HG03175 (cell line): Measurements from ENCODE around the gene HARS1.
"Not testable (repeated sequence)": the region's sequence is repeated elsewhere in the genome, so short reads cannot be mapped to it uniquely, and the experiment has no call there.

Experiments used
- ATAC-seq: cut with Tn5 transposase; IDR thresholded peaks from one replicate; pipeline ENCODE4 v1.9.1; 2021; ENCODE audit warnings: mild to moderate bottlenecking, moderate library complexity; ENCODE audit not compliant: unreplicated experiment

The HARS1 gene

DNA sequence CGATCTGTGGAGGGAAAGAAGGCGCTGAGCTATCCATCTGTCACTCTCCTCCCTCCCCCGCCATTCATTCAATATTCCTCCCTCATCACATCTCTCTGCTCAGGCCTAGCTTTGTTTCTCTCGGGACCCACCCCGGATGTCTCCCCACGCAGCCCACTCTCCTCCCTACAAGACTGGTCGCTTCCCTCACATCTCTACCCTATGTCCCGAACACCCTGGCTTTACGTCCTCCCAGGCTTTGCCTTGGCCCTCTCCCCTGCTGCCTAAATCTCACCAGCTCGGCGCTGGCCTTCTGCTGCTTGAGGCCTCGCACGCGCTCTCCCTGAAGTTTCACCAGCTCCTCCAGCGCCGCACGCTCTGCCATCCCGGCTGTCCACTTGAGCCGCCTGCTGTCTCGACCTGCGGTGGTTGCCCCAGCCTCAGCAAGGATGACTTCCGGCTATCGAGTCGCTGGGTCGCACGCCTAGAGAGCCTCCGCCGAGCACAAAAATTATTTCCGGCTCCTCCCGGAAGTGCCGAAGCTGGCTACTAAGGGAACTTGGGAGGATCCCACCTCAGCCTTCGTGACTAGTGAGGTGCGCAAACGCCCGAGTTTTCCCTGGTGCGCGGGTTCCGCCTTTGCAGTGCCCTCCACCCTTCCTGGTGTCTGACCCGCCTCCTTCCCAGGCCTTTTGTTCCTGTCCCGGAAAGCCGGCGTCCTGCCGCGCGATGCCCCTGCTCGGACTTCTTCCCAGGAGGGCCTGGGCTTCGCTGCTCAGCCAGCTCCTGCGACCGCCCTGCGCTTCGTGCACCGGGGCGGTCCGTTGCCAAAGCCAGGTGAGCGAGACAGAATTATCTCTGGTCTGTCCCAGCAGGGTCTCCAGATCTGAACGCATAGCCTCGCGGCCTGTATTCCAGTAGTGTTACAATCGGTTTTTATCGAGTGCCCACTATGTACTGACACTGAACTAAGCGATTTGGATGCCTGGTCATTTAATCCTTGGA is at the start of gene HARS1, which contains the start of gene HARS2:
Gene HARS1, minus strand, starts transcription at position 430 of the 984 bp plus-strand sequence. Its CDS starts 66 bp downstream, at position 364.
Gene HARS2, plus strand, starts transcription at position 515 of the 984 bp plus-strand sequence. Its CDS starts 194 bp downstream, at position 709.
- peak; percentile 99 for ATAC-seq

DNA sequence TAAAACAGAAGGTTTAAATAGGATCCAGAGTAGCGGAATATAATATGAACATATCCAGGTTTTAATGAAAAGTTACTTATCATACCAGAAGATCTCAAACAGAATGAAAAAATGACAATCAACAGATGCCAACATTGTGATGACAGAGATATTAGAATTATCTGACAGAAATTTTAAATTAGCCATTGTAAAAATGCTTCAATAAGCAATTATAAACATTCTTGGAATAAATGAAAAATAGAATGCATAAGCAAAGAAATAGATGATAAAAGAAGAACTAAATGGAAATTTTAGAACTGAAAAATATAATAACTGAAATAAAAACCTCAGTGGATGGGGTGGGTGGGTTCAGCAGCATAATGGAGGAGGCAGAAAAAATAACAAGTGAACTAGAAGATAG is 46.3 kb upstream of the HARS1 start:
- no peak for ATAC-seq

- no peak for ATAC-seq
Measured at GRCh38 chr5:140734354-140734753, 43.2 kb upstream of the HARS1 start.

GRCh38 chr5:140733098-140733497 is 41.9 kb upstream of the HARS1 start:
- ATAC-seq: no peak

DNA sequence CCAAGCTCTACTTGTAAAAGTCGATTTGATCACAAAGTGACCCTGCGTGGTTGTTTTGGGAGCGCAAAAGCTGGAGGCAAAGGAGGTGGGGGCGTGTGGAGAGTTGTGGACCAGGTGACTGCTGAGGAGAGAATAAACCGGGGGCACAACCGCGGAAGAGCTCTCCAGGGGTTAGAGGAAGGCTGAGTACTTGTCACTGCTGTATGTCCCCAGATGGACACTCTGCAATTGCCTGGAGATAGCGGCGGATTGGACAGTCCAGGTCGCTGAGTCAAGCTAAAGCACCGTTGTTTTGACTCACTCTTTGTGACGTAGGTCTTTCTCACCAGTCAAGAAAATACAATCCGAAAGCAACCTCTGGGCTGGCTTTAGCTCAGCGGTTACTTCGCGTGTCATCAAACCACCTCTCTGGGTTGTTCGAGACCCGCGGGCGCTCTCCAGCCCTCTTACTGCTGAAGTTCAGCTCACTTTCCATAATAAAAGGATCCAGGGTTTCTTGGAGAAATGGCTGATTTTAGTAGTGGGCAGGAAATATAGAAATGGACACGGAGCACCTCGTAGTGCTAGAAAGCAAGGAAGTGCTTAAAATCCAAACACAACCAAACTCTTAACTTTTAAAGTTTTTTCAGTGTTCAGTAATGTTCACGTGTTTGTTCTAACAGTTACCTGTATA is 34.8 kb upstream of the HARS1 start:
- ATAC-seq: peak; percentile 93

DNA sequence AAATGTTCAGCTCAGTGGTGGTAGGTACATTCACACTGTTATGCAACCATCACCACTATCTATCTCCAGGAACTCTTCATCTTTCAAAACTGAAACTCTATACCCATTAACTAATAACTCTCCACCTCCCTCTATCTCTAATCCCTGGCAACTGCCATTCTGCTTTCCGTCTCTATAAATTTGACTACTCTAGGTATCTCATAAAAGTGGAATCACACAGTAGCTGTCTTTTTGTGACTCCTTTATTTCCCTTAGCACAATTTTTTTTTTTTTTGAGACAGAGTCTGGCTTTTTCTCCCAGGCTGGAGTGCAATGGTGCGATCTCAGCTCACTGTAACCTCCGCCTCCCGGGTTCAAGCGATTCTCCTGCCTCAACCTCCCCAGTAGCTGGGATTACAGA is 30.2 kb upstream of the HARS1 start:
- ATAC-seq: not testable (repeated sequence)

GRCh38 chr5:140720738-140721137 is 29.6 kb upstream of the HARS1 start:
- not testable (repeated sequence) for ATAC-seq

- ATAC-seq: no peak
Measured at GRCh38 chr5:140718266-140718592, 27.1 kb upstream of the HARS1 start.

DNA sequence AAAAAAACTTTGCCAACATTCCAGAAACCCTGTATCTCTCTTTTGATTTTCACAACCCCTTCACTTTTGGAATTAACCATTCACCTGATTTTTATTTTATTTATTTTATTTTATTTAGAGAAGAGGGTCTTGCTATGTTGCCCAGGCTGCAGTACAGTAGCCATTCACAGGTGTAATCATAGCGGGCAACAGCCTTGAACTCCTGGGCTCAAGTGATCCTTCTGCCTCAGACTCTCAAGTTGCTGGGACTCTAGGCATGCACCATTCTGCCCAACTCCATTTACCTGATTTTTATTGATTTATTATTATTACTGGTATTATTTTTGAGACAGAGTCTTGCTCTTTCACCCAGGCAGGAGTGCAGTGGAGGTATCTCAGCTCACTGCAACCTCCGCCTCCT is 25.1 kb upstream of the HARS1 start:
- not testable (repeated sequence) for ATAC-seq

DNA sequence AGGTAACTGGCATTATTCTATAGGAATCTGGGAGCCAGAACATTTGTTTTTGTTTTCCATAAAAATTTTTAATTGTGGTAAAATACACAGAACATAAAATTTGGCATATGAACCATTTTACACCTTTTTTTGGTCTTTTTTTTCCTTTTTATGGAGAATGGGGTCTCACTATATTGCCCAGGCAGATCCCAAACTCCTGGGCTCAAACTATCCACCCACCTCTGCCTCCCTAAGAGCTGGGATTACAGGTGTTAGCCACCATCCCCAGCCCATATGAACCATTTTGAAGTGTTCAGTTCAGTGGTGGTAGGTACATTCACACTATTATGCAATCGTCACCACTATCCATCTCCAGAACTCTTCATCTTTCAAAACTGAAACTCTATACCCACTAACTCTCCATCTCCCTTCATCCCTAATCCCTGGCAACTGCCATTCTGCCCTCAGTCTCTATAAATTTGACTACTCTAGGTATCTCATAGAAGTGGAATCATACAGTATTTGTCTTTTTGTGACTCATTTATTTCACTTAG is 22.5 kb upstream of the HARS1 start:
- ATAC-seq: no peak

- no peak for ATAC-seq
Measured at GRCh38 chr5:140711794-140712193, 20.6 kb upstream of the HARS1 start.

DNA sequence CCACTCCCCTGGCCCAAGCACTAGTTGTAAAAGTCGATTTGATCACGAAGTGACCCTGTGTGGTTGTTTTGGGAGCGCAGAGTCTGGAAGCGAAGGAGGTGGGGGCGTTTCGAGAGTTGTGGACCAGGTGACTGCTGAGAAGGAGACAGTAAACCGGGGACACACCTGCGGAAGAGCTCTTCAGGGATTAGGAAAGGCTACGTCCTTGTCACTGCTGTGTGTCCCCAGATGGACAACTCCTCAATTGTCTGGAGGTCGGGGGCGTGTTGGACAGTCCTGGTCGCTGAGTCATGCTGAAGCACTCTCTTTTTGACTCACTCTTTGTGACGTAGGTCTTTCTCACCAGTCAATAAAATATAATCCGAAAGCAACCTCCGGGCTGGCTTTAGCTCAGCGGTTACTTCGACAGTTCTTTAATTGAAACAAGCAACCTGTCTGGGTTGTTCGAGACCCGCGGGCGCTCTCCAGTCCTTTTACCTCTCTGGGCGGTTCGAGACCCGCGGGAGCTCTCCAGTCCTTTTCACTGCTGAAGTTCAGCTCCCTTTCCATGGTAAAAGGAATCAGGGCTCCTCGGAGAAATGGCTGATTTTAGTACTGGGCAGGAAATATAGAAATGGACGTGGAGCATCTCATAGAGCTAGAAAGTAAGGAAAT is 19.9 kb upstream of the HARS1 start:
- ATAC-seq: peak; percentile 93

DNA sequence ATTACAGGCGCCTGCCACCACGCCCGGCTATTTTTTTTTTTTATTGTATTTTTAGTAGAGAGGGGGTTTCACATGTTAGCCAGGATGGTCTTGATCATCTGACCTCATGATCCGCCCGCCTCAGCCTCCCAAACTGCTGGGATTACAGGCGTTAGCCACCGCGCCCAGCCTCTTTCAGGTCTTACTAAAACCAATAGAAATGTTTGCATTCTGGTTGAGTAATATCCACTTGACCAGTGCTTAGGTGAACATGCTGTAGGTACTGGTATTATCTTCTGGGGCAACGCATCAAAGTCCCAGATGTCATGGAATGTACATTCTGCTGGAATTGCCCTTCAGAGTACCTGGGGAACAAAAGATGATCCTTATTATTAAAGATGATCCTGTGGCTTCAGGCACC is 17.6 kb upstream of the HARS1 start:
- not testable (repeated sequence) for ATAC-seq

DNA sequence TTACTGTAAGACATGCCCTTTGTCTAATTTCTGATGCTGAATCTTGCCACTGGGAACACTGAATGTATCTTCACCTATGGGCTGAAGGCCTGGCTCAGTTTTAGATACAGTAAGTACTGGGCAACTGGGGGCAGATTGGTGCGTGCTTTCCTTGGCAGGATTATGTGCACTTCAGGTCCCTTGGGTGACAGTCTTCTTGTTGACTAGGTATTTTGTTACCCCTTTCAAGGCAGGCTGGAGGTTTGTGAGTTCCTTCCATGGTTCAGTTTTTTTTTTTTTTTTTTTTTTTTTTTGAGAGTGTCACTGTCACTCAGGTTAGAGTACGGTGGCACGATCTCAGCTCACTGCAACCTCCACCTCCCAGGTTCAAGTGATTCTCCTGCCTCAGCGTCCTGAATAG is 16.6 kb upstream of the HARS1 start:
- no peak for ATAC-seq

GRCh38 chr5:140700177-140701144 is 9.3 kb upstream of the HARS1 start, which contains the start of gene ZMAT2:
Gene ZMAT2 (plus strand): TSS chr5:140700447. CDS start chr5:140700461, 14 bp downstream.
- peak; percentile 98 for ATAC-seq

- no peak for ATAC-seq
Measured at GRCh38 chr5:140696891-140697492, 5.8 kb upstream of the HARS1 start.

- no peak for ATAC-seq
Measured at GRCh38 chr5:140694276-140694675, 3.1 kb upstream of the HARS1 start.

DNA sequence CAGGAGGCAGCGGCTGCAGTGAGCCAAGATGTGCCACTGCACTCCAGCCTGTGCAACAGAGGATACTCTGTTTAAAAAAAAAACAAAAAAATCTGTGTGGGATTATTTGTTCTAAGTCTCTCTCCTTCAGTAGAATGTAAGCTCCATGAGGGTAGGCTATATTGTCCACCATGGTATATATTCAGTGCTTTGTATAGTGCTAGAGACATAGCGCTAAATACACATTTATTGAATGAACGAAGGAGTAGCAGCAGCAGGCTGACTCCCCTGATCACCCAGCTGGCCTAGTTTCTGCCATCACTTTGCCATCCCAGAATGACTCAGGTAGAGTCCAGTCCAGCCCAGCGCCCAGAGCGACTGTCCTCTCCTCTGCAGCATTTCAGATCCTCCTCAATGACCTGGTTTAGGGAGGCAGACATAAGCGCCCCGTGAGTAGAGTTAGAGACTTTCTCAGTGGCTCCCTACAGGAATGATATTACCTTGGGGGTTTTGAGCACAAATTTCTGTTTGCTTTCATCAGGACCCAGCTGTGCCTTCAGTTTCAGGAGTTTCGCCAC is 716 bp downstream of the HARS1 start:
- ATAC-seq: no peak

- no peak for ATAC-seq
Measured at GRCh38 chr5:140678993-140679392, 12.2 kb downstream of the HARS1 start.
